Keratinocyte (primary cell): Measurements from ENCODE around the gene DNAJB11.

Experiments used
- CTCF ChIP-seq, 3 experiments: IDR thresholded peaks in 1 of 3; conservative IDR thresholded peaks in 1 of 3; optimal IDR thresholded peaks in 1 of 3; 2 replicates in 2 of 3; 3 replicates in 1 of 3; pipeline versions ENCODE3 to v1.5.1; 2011; ENCODE audit warnings: low read length in 3 of 3, mild to moderate bottlenecking in 3 of 3, moderate library complexity in 2 of 3, control low read depth in 1 of 3, inconsistent platforms in 1 of 3; ENCODE audit not compliant: insufficient read depth in 2 of 3; ENCODE audit errors: extremely low read depth in 1 of 3
- EZH2 ChIP-seq: IDR thresholded peaks from one replicate; pipeline ENCODE4 v1.6.1; 2012; ENCODE audit warnings: inconsistent platforms, mild to moderate bottlenecking, low read length, moderate library complexity

DNA sequence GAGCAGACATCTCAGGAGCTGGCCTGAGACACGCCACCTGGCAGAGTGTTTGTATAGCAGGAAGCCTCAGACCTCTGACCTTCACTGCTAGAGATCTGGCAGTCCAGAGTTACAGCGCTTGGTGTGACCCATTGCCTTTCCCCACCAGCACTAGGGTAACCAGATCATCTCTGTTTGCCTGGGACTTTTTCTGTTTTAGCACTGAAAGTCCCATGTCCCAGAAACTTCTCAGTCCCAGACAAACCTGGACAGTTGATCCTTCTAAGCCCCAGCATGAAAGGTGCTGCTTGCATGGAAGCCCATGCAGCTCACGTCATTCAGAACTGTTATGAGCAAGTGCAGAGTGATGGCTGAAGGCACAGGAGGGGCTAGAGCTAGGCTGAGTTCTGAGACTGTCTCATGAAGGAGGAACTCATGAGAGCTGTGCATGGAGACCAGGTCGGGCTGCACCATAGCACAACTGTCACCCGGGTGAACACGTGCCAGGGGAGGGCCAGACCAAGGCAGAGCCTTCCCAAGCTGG is 24.1 kb downstream of the DNAJB11 start:
- TF ChIP-seq CTCF (optimal IDR thresholded peaks at IDR 0.05 in 1 of 3, IDR thresholded peaks at IDR 0.05 in 1 of 3, conservative IDR thresholded peaks at IDR 0.05 in 1 of 3; ENCODE audit: extremely low read depth in 1 of 3, insufficient read depth in 2 of 3, low read length in 3 of 3) (no peak), EZH2 (no peak)
